H9 (cell line): ENCODE measurements around the gene UVSSA. TPM values are rescaled to one million over a fixed set of nuclear protein-coding genes. Genes with fewer than 3 reads are reported as not detected.

Experiments used
- DNase-seq: peaks from one replicate; pipeline ENCODE4 v3.0.0-alpha.2; 2017
- H2AFZ ChIP-seq: one replicate; pipeline ENCODE4 v1.6.1; 2013; ENCODE audit warnings: mild to moderate bottlenecking, low read length, control low read depth, moderate library complexity
- H2AK5ac ChIP-seq: 2 replicates; pipeline ENCODE4 v1.6.1; 2013; ENCODE audit warnings: low read length, control low read depth, mixed read lengths; ENCODE audit not compliant: insufficient read length
- H2BK120ac ChIP-seq: one replicate; pipeline ENCODE4 v1.6.1; 2013; ENCODE audit warnings: low read depth, mild to moderate bottlenecking, low read length, control low read depth, inconsistent platforms; ENCODE audit not compliant: poor library complexity, severe bottlenecking
- H2BK12ac ChIP-seq: 2 replicates; pipeline ENCODE4 v1.6.1; 2013; ENCODE audit warnings: low read length, control low read depth, mixed read lengths, low read depth; ENCODE audit not compliant: insufficient read length
- H2BK15ac ChIP-seq: 2 replicates; pipeline ENCODE4 v1.6.1; 2013; ENCODE audit warnings: low read depth, low read length, control low read depth
- H2BK20ac ChIP-seq: one replicate; pipeline ENCODE4 v1.6.1; 2013; ENCODE audit warnings: low read depth, mild to moderate bottlenecking, low read length, control low read depth, inconsistent platforms; ENCODE audit not compliant: poor library complexity, severe bottlenecking
- H2BK5ac ChIP-seq: 2 replicates; pipeline ENCODE4 v1.6.1; 2013; ENCODE audit warnings: low read length, control low read depth, mixed read lengths; ENCODE audit not compliant: insufficient read length
- H3K14ac ChIP-seq: 2 replicates; pipeline ENCODE4 v1.6.1; 2013; ENCODE audit warnings: low read length, control low read depth; ENCODE audit not compliant: insufficient read depth
- H3K18ac ChIP-seq: 2 replicates; pipeline ENCODE4 v1.6.1; 2013; ENCODE audit warnings: low read depth, mild to moderate bottlenecking, mixed read lengths, low read length, control low read depth; ENCODE audit not compliant: insufficient read length
- H3K23ac ChIP-seq: 2 replicates; pipeline ENCODE4 v1.6.1; 2013; ENCODE audit warnings: low read length, control low read depth, mixed read lengths, low read depth; ENCODE audit not compliant: insufficient read length
- H3K23me2 ChIP-seq: 2 replicates; pipeline ENCODE4 v1.6.1; 2013; ENCODE audit warnings: low read depth, mild to moderate bottlenecking, mixed read lengths, low read length, control low read depth; ENCODE audit not compliant: insufficient read length, poor library complexity, severe bottlenecking
- H3K27ac ChIP-seq: 2 replicates; pipeline ENCODE4 v1.5.1; 2013; ENCODE audit warnings: low read length, control low read depth, mixed read lengths, low read depth; ENCODE audit not compliant: insufficient read length
- H3K27me3 ChIP-seq: 2 replicates; pipeline ENCODE4 v1.6.1; 2013; ENCODE audit warnings: low read length, control low read depth, inconsistent platforms; ENCODE audit not compliant: insufficient read depth
- H3K4ac ChIP-seq: 2 replicates; pipeline ENCODE4 v1.6.1; 2013; ENCODE audit warnings: low read depth, mild to moderate bottlenecking, control low read depth, inconsistent platforms, low read length, moderate library complexity
- H3K4me1 ChIP-seq: 2 replicates; pipeline ENCODE4 v1.6.1; 2013; ENCODE audit warnings: low read length, control low read depth, inconsistent platforms; ENCODE audit not compliant: insufficient read depth
- H3K4me2 ChIP-seq: 2 replicates; pipeline ENCODE4 v1.6.1; 2013; ENCODE audit warnings: low read length, control low read depth, mixed read lengths; ENCODE audit not compliant: insufficient read length, insufficient read depth
- H3K56ac ChIP-seq: 2 replicates; pipeline ENCODE4 v1.6.1; 2013; ENCODE audit warnings: low read depth, mild to moderate bottlenecking, mixed read lengths, low read length, control low read depth; ENCODE audit not compliant: insufficient read length
- H3K79me1 ChIP-seq: 2 replicates; pipeline ENCODE4 v1.6.1; 2013; ENCODE audit warnings: low read depth, mild to moderate bottlenecking, moderate library complexity, low read length, control low read depth, inconsistent platforms; ENCODE audit not compliant: insufficient read depth, poor library complexity, severe bottlenecking
- H3K79me2 ChIP-seq: 2 replicates; pipeline ENCODE4 v1.6.1; 2013; ENCODE audit warnings: low read length, control low read depth, inconsistent platforms; ENCODE audit not compliant: insufficient read depth
- H3K9ac ChIP-seq: 2 replicates; pipeline ENCODE4 v1.6.1; 2013; ENCODE audit warnings: low read length, control low read depth, mixed read lengths; ENCODE audit not compliant: insufficient read length; ENCODE audit errors: extremely low read depth
- H3K9me3 ChIP-seq: one replicate; pipeline ENCODE4 v1.6.1; 2013; ENCODE audit warnings: low read depth, low read length, inconsistent platforms; ENCODE audit not compliant: control insufficient read depth
- H3T11ph ChIP-seq: one replicate; pipeline ENCODE4 v1.6.1; 2013; ENCODE audit warnings: mild to moderate bottlenecking, low read length, control low read depth, inconsistent platforms
- H4K20me1 ChIP-seq: one replicate; pipeline ENCODE4 v1.6.1; 2013; ENCODE audit not compliant: control insufficient read depth, insufficient read length, insufficient read depth
- H4K5ac ChIP-seq: 2 replicates; pipeline ENCODE4 v1.6.1; 2013; ENCODE audit warnings: low read depth, mild to moderate bottlenecking, mixed read lengths, low read length, control low read depth; ENCODE audit not compliant: insufficient read length
- H4K8ac ChIP-seq: replicated peaks from 2 replicates; pipeline ENCODE4 v1.6.1; 2013; ENCODE audit warnings: low read length, control low read depth, mixed read lengths, low read depth; ENCODE audit not compliant: insufficient read length
- H4K91ac ChIP-seq: 2 replicates; pipeline ENCODE4 v1.6.1; 2013; ENCODE audit warnings: low read depth, mild to moderate bottlenecking, moderate library complexity, mixed read lengths, low read length, control low read depth; ENCODE audit not compliant: insufficient read length
- H3K27ac Mint-ChIP-seq, 3 experiments: 2 replicates in 2 of 3; 3 replicates in 1 of 3; pipeline ENCODE4 v1.8.0; 2020 to 2021; ENCODE audit warnings: mixed read lengths in 3 of 3, mild to moderate bottlenecking in 1 of 3, moderate library complexity in 1 of 3
- H3K27me3 Mint-ChIP-seq: 2 replicates; pipeline ENCODE4 v1.8.0; 2021; ENCODE audit warnings: low read depth, mild to moderate bottlenecking, moderate library complexity, mixed read lengths
- H3K36me3 Mint-ChIP-seq, 3 experiments: 2 replicates in 2 of 3; 3 replicates in 1 of 3; pipeline ENCODE4 v1.8.0; 2020 to 2021; ENCODE audit warnings: low read depth in 3 of 3, mixed read lengths in 3 of 3; ENCODE audit not compliant: insufficient read depth in 1 of 3
- H3K4me1 Mint-ChIP-seq, 2 experiments: 2 replicates each; pipeline ENCODE4 v1.8.0; 2020; ENCODE audit warnings: mixed read lengths in 2 of 2
- H3K4me3 Mint-ChIP-seq, 2 experiments: 2 replicates in 1 of 2; 3 replicates in 1 of 2; pipeline ENCODE4 v1.8.0; 2020 to 2021; ENCODE audit warnings: mild to moderate bottlenecking in 2 of 2, mixed read lengths in 2 of 2, moderate library complexity in 1 of 2
- H3K9me3 Mint-ChIP-seq, 2 experiments: 2 replicates in 1 of 2; 3 replicates in 1 of 2; pipeline ENCODE4 v1.8.0; 2020; ENCODE audit warnings: mild to moderate bottlenecking in 2 of 2, mixed read lengths in 2 of 2, moderate library complexity in 1 of 2
- WGBS: extraction: QIAGEN DNeasy Blood & Tissue Kit; methylation state at CpG from one replicate; pipeline ENCODE4 v1.1.7; 2013; ENCODE audit warnings: missing lambda C conversion rate, low lambda C conversion rate, mixed read lengths; ENCODE audit not compliant: insufficient read length; ENCODE audit errors: extremely low coverage; 5-methylcytosine and 5-hydroxymethylcytosine counted together
- total RNA-seq: library from RNA; stranded (reverse); gene quantifications from 2 replicates; pipeline ENCODE4 v1.2.1, GENCODE V29; 2021
- TF ChIP-seq, protein P1 (sequence below): fragments of 200-600 bp; sonication (generic); conservative IDR thresholded peaks from 3 replicates; pipeline ENCODE4 v1.8.0; 2021; ENCODE audit warnings: antibody characterized with exemption, mild to moderate bottlenecking

The UVSSA gene
- total RNA-seq, 1 experiment from 2014 or later = 15.9 TPM

DNA sequence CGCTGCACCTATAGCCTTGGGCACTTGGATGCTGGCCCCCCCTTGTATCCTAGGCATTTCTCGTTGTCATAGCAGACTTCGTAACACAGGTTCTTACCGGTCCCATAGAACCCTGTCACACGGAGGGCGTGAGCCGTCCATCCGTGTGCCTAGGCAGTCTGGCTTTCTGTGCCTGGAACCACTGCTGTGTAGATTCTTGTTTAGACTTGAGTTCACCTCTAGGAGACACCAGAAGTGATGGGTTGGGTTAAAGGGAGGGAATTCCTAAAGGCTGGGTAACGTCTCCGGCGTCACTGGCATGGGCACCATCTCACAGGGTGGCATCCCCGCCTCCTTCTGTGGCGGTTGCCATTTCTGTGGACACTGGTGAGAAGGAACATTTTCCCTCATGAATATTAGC, 72.7 kb downstream of the UVSSA start:
- H3K27me3 Mint-ChIP-seq = peaks cover 15% of the 10 kb centered on the region
- H3K27me3 ChIP-seq = no peaks in the 10 kb centered on the region

More for the DNA sequence above, 72.7 kb downstream of the UVSSA start:
- Histone ChIP-seq H3K18ac (no peak overlapping the region), H3K79me2 (no peaks in the 10 kb centered on the region), H3K9ac (no peak overlapping the region), H3K4me2 (no peak overlapping the region), H2BK12ac (no peak overlapping the region), H2AFZ (no peak overlapping the region), H4K20me1 (no peaks in the 10 kb centered on the region), H2BK5ac (no peak overlapping the region), H3K23me2 (no peaks in the 10 kb centered on the region), H2BK20ac (no peak overlapping the region), H4K8ac (no peak overlapping the region), H3K4ac (no peak overlapping the region), H2AK5ac (no peak overlapping the region), H2BK120ac (no peak overlapping the region), H2BK15ac (no peak overlapping the region), H3K14ac (no peak overlapping the region), H3K56ac (no peak overlapping the region), H4K91ac (no peak overlapping the region), H3K79me1 (no peaks in the 10 kb centered on the region), H3T11ph (no peak overlapping the region), H3K9me3 (no peaks in the 10 kb centered on the region), H3K4me1 (no peaks in the 10 kb centered on the region), H3K27ac (no peak overlapping the region), H4K5ac (no peak overlapping the region), H3K23ac (no peak overlapping the region)
- Mint-ChIP-seq H3K9me3 (no peaks in the 10 kb centered on the region; a peak in 1 of 5 replicates), H3K36me3 (no peaks in the 10 kb centered on the region), H3K4me1 (no peaks in the 10 kb centered on the region), H3K27ac (no peak overlapping the region), H3K4me3 (no peak overlapping the region)
- DNase-seq = no peak
- no CpG with 5 or more reads among the region's 13 CpGs for WGBS
- TF ChIP-seq, protein P1, sequence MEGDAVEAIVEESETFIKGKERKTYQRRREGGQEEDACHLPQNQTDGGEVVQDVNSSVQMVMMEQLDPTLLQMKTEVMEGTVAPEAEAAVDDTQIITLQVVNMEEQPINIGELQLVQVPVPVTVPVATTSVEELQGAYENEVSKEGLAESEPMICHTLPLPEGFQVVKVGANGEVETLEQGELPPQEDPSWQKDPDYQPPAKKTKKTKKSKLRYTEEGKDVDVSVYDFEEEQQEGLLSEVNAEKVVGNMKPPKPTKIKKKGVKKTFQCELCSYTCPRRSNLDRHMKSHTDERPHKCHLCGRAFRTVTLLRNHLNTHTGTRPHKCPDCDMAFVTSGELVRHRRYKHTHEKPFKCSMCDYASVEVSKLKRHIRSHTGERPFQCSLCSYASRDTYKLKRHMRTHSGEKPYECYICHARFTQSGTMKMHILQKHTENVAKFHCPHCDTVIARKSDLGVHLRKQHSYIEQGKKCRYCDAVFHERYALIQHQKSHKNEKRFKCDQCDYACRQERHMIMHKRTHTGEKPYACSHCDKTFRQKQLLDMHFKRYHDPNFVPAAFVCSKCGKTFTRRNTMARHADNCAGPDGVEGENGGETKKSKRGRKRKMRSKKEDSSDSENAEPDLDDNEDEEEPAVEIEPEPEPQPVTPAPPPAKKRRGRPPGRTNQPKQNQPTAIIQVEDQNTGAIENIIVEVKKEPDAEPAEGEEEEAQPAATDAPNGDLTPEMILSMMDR = no peak
